T-helper 9 cell (primary cell): ENCODE results near the gene ENO4.

Experiments
- DNase-seq: peaks from one replicate; pipeline ENCODE4 v3.0.0-alpha.2; 2020

ENO4 gene

GRCh38 chr10:116870949-116871348 is 21.6 kb downstream of the ENO4 start:
- DNase-seq: no peak

GRCh38 chr10:116873134-116873533 is 23.8 kb downstream of the ENO4 start:
- DNase-seq: no peak

- no peak for DNase-seq
These were observed 26.6 kb downstream of the ENO4 start for GRCh38 chr10:116875897-116876296.

- DNase-seq: no peak
These were observed 28.1 kb downstream of the ENO4 start for GRCh38 chr10:116877391-116877790.

- no peak for DNase-seq
These were observed 28.8 kb downstream of the ENO4 start for GRCh38 chr10:116878123-116878522.

GRCh38 chr10:116879817-116880216 is 30.5 kb downstream of the ENO4 start:
- no peak for DNase-seq

GRCh38 chr10:116880716-116881482 is 31.6 kb downstream of the ENO4 start:
- no peak for DNase-seq

- no peak for DNase-seq
These were observed 33.3 kb downstream of the ENO4 start for GRCh38 chr10:116882639-116883038.

- DNase-seq: no peak
These were observed 37.5 kb downstream of the ENO4 start for GRCh38 chr10:116886772-116887171.

GRCh38 chr10:116888380-116889055 is 39.2 kb downstream of the ENO4 start:
- DNase-seq: no peak

GRCh38 chr10:116889066-116889465 is 39.8 kb downstream of the ENO4 start:
- DNase-seq: no peak

GRCh38 chr10:116891208-116891607 is 41.9 kb downstream of the ENO4 start:
- no peak for DNase-seq

GRCh38 chr10:116892907-116893685 is 43.8 kb downstream of the ENO4 start:
- DNase-seq: no peak

- no peak for DNase-seq
These were observed 44.4 kb downstream of the ENO4 start for GRCh38 chr10:116893686-116894037.

- no peak for DNase-seq
These were observed 50.3 kb downstream of the ENO4 start for GRCh38 chr10:116899626-116900025.

- no peak for DNase-seq
These were observed 56.5 kb downstream of the ENO4 start for GRCh38 chr10:116905845-116906210.

- no peak for DNase-seq
These were observed 58.1 kb downstream of the ENO4 start for GRCh38 chr10:116907245-116907987.

- no peak for DNase-seq
These were observed 60.0 kb downstream of the ENO4 start for GRCh38 chr10:116909307-116909706.

- no peak for DNase-seq
These were observed 61.6 kb downstream of the ENO4 start for GRCh38 chr10:116910910-116911309.

GRCh38 chr10:116912162-116912561 is 62.9 kb downstream of the ENO4 start:
- no peak for DNase-seq

- no peak for DNase-seq
These were observed 64.4 kb downstream of the ENO4 start for GRCh38 chr10:116913695-116914094.

- no peak for DNase-seq
These were observed 66.0 kb downstream of the ENO4 start for GRCh38 chr10:116915340-116915739.

GRCh38 chr10:116917481-116917880 is 68.2 kb downstream of the ENO4 start:
- DNase-seq: no peak
